HepG2 (cell line): ENCODE results near the gene LOXL3. TPM values are rescaled to one million over a fixed set of nuclear protein-coding genes. Genes with fewer than 3 reads are reported as not detected.

Source experiments
- ATF2 ChIP-seq: sonication (generic); formaldehyde crosslinking; IDR thresholded peaks from 2 replicates; pipeline ENCODE4 v1.4.0; 2020; ENCODE audit warnings: missing genetic modification reagents
- CERS6 ChIP-seq: sonication (generic); formaldehyde crosslinking; IDR thresholded peaks from 2 replicates; pipeline ENCODE4 v1.5.0; 2020; ENCODE audit warnings: missing genetic modification reagents
- KLF15 ChIP-seq: sonication (generic); formaldehyde crosslinking; IDR thresholded peaks from 2 replicates; pipeline ENCODE4 v1.8.1; 2023; ENCODE audit warnings: borderline replicate concordance, mild to moderate bottlenecking, inconsistent platforms, missing genetic modification reagents, mixed read lengths
- MEIS1 ChIP-seq: sonication (generic); formaldehyde crosslinking; IDR thresholded peaks from 2 replicates; pipeline ENCODE4 v1.9.0; 2021; ENCODE audit warnings: mild to moderate bottlenecking, missing genetic modification reagents, moderate library complexity, borderline replicate concordance
- RARG ChIP-seq: sonication (generic); formaldehyde crosslinking; IDR thresholded peaks from 2 replicates; pipeline ENCODE4 v1.4.0; 2020; ENCODE audit warnings: low read depth, mild to moderate bottlenecking, missing genetic modification reagents
- SCMH1 ChIP-seq: sonication (generic); formaldehyde crosslinking; IDR thresholded peaks from 2 replicates; pipeline ENCODE4 v1.9.0; 2021; ENCODE audit warnings: missing genetic modification reagents, mild to moderate bottlenecking, borderline replicate concordance
- ZNF138 ChIP-seq: sonication (generic); formaldehyde crosslinking; IDR thresholded peaks from 2 replicates; pipeline ENCODE4 v1.5.0; 2020; ENCODE audit warnings: mild to moderate bottlenecking, low read depth, missing genetic modification reagents
- ZNF280D ChIP-seq: sonication (generic); formaldehyde crosslinking; IDR thresholded peaks from 2 replicates; pipeline ENCODE4 v1.5.1; 2020; ENCODE audit warnings: mild to moderate bottlenecking, missing genetic modification reagents
- ZNF282 ChIP-seq: fragments of 450-650 bp; IDR thresholded peaks from 2 replicates; pipeline ENCODE4 v1.6.1; 2018; ENCODE audit not compliant: partially characterized antibody
- ZNF337 ChIP-seq: sonication (generic); formaldehyde crosslinking; IDR thresholded peaks from 2 replicates; pipeline ENCODE4 v1.5.1; 2020; ENCODE audit warnings: missing genetic modification reagents, low read depth, mild to moderate bottlenecking, borderline replicate concordance
- ZSCAN9 ChIP-seq: IDR thresholded peaks from 2 replicates; pipeline ENCODE4 v1.6.1; 2016; ENCODE audit warnings: borderline replicate concordance
- polyA plus RNA-seq, 8 experiments: library from polyadenylated mRNA; depleted of rRNA in 3 of 8; stranded (reverse) in 7 of 8; unstranded in 1 of 8; fragments of >200 nt; fragmentation: Illumina TruSeq in 4 of 8; extraction: Trizol in 4 of 8; gene quantifications; 2 replicates each; pipeline versions ENCODE4 v1.2.1 to v1.2.3, GENCODE V29; 2011 to 2016; ENCODE audit warnings: low read depth in 4 of 8, missing spikeins in 1 of 8, mixed read lengths in 1 of 8; ENCODE audit not compliant: insufficient read depth in 1 of 8
- total RNA-seq, 5 experiments: library from RNA; depleted of rRNA; stranded (reverse); fragments of >200 nt; fragmentation: Illumina TruSeq; extraction: Trizol; gene quantifications; 2 replicates each; pipeline ENCODE4 v1.2.3, GENCODE V29; 2016; ENCODE audit warnings: low read depth in 1 of 5
- TF ChIP-seq, protein P1 (sequence below): sonication (generic); formaldehyde crosslinking; IDR thresholded peaks from 2 replicates; pipeline ENCODE4 v1.9.0; 2021; ENCODE audit warnings: missing genetic modification reagents, borderline replicate concordance
- TF ChIP-seq, protein P2 (sequence below): fragments of 450-650 bp; IDR thresholded peaks from 2 replicates; pipeline ENCODE4 v1.6.1; 2016
- TF ChIP-seq, protein P3 (sequence below): sonication (generic); formaldehyde crosslinking; IDR thresholded peaks from 2 replicates; pipeline ENCODE4 v1.8.0; 2022; ENCODE audit warnings: mild to moderate bottlenecking, missing genetic modification reagents; ENCODE audit not compliant: insufficient replicate concordance
- TF ChIP-seq, protein P4 (sequence below): IDR thresholded peaks from 2 replicates; pipeline ENCODE4 v1.6.1; 2016; ENCODE audit warnings: low read depth, control low read depth

Gene LOXL3
- total and polyA plus RNA-seq, 2 of the 13 experiments (the other 11 are each of a cell fraction or from before 2014, with no cell fraction given) = 0.55 to 6.5 TPM

GRCh38 chr2:74548900-74549826, 4.6 kb downstream of the LOXL3 start (continued):
- TF ChIP-seq ATF2 (CRISPR knock-in tag) (no peak), ZNF337 (no peak), ZNF280D (no peak), KLF15 (CRISPR knock-in tag) (no peak), MEIS1 (no peak), ZSCAN9 (CRISPR knock-in tag) (no peak), RARG (CRISPR knock-in tag) (no peak), CERS6 (CRISPR knock-in tag) (no peak), ZNF138 (CRISPR knock-in tag) (no peak), SCMH1 (CRISPR knock-in tag) (no peak), ZNF282 (no peak)
- TF ChIP-seq, protein P1, sequence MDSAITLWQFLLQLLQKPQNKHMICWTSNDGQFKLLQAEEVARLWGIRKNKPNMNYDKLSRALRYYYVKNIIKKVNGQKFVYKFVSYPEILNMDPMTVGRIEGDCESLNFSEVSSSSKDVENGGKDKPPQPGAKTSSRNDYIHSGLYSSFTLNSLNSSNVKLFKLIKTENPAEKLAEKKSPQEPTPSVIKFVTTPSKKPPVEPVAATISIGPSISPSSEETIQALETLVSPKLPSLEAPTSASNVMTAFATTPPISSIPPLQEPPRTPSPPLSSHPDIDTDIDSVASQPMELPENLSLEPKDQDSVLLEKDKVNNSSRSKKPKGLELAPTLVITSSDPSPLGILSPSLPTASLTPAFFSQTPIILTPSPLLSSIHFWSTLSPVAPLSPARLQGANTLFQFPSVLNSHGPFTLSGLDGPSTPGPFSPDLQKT = no peak
- TF ChIP-seq, protein P2, sequence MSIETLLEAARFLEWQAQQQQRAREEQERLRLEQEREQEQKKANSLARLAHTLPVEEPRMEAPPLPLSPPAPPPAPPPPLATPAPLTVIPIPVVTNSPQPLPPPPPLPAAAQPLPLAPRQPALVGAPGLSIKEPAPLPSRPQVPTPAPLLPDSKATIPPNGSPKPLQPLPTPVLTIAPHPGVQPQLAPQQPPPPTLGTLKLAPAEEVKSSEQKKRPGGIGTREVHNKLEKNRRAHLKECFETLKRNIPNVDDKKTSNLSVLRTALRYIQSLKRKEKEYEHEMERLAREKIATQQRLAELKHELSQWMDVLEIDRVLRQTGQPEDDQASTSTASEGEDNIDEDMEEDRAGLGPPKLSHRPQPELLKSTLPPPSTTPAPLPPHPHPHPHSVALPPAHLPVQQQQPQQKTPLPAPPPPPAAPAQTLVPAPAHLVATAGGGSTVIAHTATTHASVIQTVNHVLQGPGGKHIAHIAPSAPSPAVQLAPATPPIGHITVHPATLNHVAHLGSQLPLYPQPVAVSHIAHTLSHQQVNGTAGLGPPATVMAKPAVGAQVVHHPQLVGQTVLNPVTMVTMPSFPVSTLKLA = no peak
- TF ChIP-seq, protein P3, sequence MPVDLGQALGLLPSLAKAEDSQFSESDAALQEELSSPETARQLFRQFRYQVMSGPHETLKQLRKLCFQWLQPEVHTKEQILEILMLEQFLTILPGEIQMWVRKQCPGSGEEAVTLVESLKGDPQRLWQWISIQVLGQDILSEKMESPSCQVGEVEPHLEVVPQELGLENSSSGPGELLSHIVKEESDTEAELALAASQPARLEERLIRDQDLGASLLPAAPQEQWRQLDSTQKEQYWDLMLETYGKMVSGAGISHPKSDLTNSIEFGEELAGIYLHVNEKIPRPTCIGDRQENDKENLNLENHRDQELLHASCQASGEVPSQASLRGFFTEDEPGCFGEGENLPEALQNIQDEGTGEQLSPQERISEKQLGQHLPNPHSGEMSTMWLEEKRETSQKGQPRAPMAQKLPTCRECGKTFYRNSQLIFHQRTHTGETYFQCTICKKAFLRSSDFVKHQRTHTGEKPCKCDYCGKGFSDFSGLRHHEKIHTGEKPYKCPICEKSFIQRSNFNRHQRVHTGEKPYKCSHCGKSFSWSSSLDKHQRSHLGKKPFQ (CRISPR knock-in tag) = no peak
- TF ChIP-seq, protein P4, sequence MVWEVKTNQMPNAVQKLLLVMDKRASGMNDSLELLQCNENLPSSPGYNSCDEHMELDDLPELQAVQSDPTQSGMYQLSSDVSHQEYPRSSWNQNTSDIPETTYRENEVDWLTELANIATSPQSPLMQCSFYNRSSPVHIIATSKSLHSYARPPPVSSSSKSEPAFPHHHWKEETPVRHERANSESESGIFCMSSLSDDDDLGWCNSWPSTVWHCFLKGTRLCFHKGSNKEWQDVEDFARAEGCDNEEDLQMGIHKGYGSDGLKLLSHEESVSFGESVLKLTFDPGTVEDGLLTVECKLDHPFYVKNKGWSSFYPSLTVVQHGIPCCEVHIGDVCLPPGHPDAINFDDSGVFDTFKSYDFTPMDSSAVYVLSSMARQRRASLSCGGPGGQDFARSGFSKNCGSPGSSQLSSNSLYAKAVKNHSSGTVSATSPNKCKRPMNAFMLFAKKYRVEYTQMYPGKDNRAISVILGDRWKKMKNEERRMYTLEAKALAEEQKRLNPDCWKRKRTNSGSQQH (CRISPR knock-in tag) = no peak
